NT2/D1 (cell line): ENCODE data around the gene ZSWIM6.

Source experiments
- SUZ12 ChIP-seq: IDR thresholded peaks from 2 replicates; pipeline ENCODE4 v1.6.1; 2011; ENCODE audit not compliant: insufficient read length, insufficient read depth; ENCODE audit errors: extremely low read depth
- YY1 ChIP-seq: IDR thresholded peaks from 2 replicates; pipeline ENCODE4 v1.6.1; 2011; ENCODE audit not compliant: insufficient read length, insufficient read depth
- ZNF274 ChIP-seq: IDR thresholded peaks from 2 replicates; pipeline ENCODE4 v1.6.1; 2011; ENCODE audit warnings: mild to moderate bottlenecking, low read depth, low read length

GRCh38 chr5:61332851-61333320 is 828 bp downstream of the ZSWIM6 start:
- TF ChIP-seq SUZ12 (no peak), ZNF274 (no peak), YY1 (no peak)
